Osteocyte (in vitro differentiated cells): ENCODE results near the gene SPSB3. TPM values are rescaled to one million over a fixed set of nuclear protein-coding genes. Genes with fewer than 3 reads are reported as not detected.

Experiments
- DNase-seq: peaks from one replicate; pipeline ENCODE4 v3.0.0; 2021; ENCODE audit warnings: mixed read lengths; ENCODE audit not compliant: unreplicated experiment; ENCODE audit errors: extremely low spot score
- H3K27ac Mint-ChIP-seq: one replicate; pipeline ENCODE4 v1.8.0; 2021; ENCODE audit warnings: mild to moderate bottlenecking, mixed read lengths; ENCODE audit not compliant: unreplicated experiment
- H3K27me3 Mint-ChIP-seq: one replicate; pipeline ENCODE4 v1.8.0; 2021; ENCODE audit warnings: mixed read lengths; ENCODE audit not compliant: unreplicated experiment
- H3K36me3 Mint-ChIP-seq: one replicate; pipeline ENCODE4 v1.8.0; 2021; ENCODE audit warnings: mixed read lengths; ENCODE audit not compliant: unreplicated experiment
- H3K4me1 Mint-ChIP-seq: one replicate; pipeline ENCODE4 v1.8.0; 2021; ENCODE audit warnings: mixed read lengths; ENCODE audit not compliant: unreplicated experiment
- H3K4me3 Mint-ChIP-seq: one replicate; pipeline ENCODE4 v1.8.0; 2021; ENCODE audit warnings: mild to moderate bottlenecking, moderate library complexity, mixed read lengths; ENCODE audit not compliant: unreplicated experiment
- H3K9me3 Mint-ChIP-seq: one replicate; pipeline ENCODE4 v1.8.0; 2021; ENCODE audit warnings: mixed read lengths; ENCODE audit not compliant: unreplicated experiment
- total RNA-seq: library from RNA; stranded (reverse); gene quantifications from 2 replicates; pipeline ENCODE4 v1.2.1, GENCODE V29; 2021
- TF ChIP-seq, protein P1 (sequence below): fragments of 200-600 bp; sonication (generic); IDR thresholded peaks from 2 replicates; pipeline ENCODE4 v1.5.0; 2021; ENCODE audit warnings: antibody characterized with exemption, mild to moderate bottlenecking, moderate library complexity

SPSB3 gene
- total RNA-seq, 1 donor from 2014 or later, result 53.4 TPM

DNA sequence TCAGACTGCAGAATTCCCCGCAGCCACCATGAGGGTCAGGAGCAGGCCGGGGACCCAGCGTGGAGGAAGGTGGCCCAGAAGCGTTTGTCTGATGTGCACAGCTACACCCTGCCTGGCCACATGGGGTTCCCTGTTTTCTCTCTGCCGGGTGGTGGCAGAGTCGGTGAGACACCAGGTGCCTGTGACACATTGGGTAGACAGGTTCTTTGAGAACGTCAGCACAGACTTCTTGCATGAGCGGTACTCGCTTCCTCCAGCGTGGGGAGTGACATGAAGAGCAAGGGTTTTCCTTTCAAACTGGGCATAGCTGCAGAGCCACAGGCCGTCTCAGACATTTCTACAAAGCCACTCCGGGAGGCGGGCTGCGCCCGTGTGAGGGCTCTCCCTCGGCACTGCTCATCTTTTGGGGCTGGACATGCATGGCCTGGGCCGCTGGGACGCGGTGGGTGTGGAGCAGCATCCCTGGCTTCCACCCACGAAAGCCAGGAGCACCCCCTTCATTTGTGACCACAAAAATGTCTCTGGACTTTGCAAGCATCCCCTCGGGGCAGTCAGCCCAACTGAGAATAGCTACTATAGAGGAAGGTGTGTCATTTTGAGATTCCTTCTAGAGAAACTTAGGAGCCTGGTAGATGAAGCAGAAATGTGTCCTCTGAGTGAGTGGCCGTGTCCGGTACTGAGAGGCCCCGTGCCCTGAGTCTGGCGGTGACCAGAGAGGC, 37.0 kb downstream of the SPSB3 start:
- Mint-ChIP-seq H3K27me3 (no peaks in the 10 kb centered on the region), H3K27ac (peak overlapping the region; percentile 96), H3K36me3 (peaks cover 4% of the 10 kb centered on the region), H3K4me1 (peaks cover 31% of the 10 kb centered on the region), H3K9me3 (no peaks in the 10 kb centered on the region), H3K4me3 (peak overlapping the region; percentile 50)
- TF ChIP-seq, protein P1, sequence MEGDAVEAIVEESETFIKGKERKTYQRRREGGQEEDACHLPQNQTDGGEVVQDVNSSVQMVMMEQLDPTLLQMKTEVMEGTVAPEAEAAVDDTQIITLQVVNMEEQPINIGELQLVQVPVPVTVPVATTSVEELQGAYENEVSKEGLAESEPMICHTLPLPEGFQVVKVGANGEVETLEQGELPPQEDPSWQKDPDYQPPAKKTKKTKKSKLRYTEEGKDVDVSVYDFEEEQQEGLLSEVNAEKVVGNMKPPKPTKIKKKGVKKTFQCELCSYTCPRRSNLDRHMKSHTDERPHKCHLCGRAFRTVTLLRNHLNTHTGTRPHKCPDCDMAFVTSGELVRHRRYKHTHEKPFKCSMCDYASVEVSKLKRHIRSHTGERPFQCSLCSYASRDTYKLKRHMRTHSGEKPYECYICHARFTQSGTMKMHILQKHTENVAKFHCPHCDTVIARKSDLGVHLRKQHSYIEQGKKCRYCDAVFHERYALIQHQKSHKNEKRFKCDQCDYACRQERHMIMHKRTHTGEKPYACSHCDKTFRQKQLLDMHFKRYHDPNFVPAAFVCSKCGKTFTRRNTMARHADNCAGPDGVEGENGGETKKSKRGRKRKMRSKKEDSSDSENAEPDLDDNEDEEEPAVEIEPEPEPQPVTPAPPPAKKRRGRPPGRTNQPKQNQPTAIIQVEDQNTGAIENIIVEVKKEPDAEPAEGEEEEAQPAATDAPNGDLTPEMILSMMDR, result no peak
- DNase-seq, result peak; percentile 89

DNA sequence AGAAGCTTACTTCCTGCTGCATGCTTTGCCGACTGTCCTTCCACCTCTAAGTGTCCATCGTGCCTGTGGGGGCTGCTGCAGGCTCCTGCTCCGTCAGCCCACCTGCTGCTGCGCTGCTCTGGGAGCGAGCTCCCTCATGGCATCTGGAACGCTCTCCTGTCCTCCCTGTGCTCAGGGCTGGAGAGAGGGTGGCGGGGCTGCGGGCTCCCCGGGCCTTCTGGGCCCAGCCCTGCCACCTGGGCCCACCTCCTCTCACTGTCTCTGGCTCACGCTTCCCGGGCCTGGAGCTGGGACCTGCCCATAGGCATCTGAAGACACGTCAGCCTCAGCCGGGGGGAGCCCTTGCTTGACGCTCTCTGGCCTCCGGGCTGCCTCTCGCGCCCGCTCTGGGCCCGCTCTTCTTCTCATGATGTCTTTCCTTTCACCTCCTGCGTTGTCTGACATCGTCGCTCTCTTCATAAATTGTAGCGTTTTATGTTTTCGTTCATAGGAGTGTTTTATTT, 38.0 kb downstream of the SPSB3 start:
- Mint-ChIP-seq H3K27me3 (no peaks in the 10 kb centered on the region), H3K4me1 (peaks cover 31% of the 10 kb centered on the region), H3K27ac (peak overlapping the region; percentile 18), H3K9me3 (no peaks in the 10 kb centered on the region), H3K4me3 (no peak overlapping the region), H3K36me3 (peaks cover 4% of the 10 kb centered on the region)
- no peak for DNase-seq
- TF ChIP-seq, protein P1, result no peak

DNA sequence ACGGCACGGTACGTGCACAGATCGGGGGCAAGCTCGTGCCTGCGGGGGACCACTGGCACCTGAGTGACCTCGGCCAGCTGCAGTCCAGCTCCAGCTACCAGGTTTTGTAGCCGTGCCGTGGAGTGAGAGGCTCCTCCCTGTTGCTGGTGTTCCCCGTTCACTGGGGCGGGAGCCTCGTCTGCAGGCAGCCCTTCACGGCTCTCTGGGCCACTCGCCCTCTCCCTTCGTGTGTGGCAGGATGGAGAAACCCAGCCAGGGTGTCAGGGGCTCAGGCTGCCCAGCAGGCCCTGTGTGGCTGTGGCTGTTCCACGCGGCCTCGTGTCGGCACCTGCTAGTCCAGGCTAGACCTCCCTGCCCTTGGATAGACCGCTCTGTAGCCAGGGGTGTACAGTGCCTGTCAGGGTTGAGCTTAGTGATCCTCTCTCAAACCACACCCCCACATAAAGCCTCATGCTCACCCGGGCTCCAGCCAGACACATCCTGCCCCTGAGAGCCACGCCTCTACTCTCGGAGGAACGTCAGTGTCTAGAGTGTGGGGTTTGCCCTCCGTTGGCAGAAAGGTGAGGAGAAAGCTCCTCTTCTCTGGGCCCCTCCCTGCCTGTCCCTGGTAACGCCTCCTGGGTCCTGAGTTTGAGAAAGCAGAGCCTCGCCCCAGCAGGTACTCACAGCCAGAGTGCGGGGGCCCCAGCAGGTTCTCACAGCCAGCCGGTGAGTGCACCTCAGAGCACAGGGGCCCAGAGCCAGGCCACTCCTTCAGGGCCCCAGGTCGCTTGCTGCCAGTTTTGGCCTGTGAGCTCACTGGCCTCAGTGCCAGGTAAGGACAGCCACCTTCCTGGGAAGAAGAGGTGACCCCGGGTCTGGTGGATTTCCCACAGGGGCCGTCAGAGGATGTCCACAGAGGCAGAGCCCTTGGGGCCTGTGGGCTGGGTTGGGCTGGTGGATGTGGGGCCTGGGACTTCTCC, 38.7 kb downstream of the SPSB3 start:
- peaks cover 4% of the 10 kb centered on the region for H3K36me3 Mint-ChIP-seq
- peak; percentile 80 for DNase-seq
- TF ChIP-seq, protein P1, result no peak
- no peak overlapping the region for H3K4me3 Mint-ChIP-seq
- no peaks in the 10 kb centered on the region for H3K27me3 Mint-ChIP-seq
- peak overlapping the region; percentile 18 for H3K27ac Mint-ChIP-seq
- no peaks in the 10 kb centered on the region for H3K9me3 Mint-ChIP-seq
- peaks cover 31% of the 10 kb centered on the region for H3K4me1 Mint-ChIP-seq

DNA sequence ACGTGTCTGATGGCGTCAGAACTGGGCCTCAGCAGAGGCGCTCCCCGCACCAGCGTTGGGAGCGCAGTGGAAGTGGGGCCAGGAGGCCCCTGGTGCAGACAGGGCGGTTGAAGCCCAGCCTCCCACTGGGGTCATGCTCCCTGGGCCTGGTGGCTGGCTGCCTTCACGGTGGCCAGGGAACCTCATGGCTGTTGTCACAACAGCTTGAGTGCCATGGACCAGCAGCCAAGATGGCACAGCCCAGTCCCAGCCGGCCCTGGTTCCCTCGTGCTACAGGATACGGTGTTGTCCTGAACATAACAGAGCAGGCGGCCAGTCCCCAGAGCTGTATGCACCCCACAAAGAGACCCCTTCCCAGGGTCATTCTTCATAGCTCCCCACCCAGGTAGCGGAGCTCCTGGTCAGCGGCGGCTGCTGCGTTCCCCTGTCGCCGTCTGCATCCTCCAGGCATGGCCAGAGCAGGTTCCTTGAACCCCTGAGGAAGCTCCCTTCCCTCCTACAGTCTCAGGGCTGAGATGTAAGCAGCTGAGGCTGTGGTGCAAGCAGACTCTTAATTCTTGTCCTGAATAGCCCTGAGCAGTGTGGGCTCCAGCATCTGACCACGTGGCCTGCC, 40.7 kb downstream of the SPSB3 start:
- H3K27ac Mint-ChIP-seq, result no peak overlapping the region
- no peaks in the 10 kb centered on the region for H3K9me3 Mint-ChIP-seq
- H3K36me3 Mint-ChIP-seq, result peaks cover 4% of the 10 kb centered on the region
- no peak for DNase-seq
- TF ChIP-seq, protein P1, result no peak
- H3K27me3 Mint-ChIP-seq, result no peaks in the 10 kb centered on the region
- peaks cover 23% of the 10 kb centered on the region for H3K4me1 Mint-ChIP-seq
- H3K4me3 Mint-ChIP-seq, result no peak overlapping the region
